CD14-positive monocyte (primary cell): ENCODE data around the gene CNTN1. TPM values are rescaled to one million over a fixed set of nuclear protein-coding genes. Genes with fewer than 3 reads are reported as not detected.

Experiments used
- DNase-seq, 3 donors: peaks; one replicate each; pipeline ENCODE4 v3.0.0-alpha.2; 2011 to 2022
- H2AFZ ChIP-seq: 2 replicates; pipeline ENCODE4 v1.6.0; 2012; ENCODE audit warnings: mild to moderate bottlenecking, low read depth, low read length, inconsistent platforms; ENCODE audit not compliant: insufficient read depth, poor library complexity, severe bottlenecking
- H3K27ac ChIP-seq, 2 donors: 1 replicate in 1 of 2; 2 replicates in 1 of 2; pipeline ENCODE4 v1.5.1; 2012 to 2013; ENCODE audit warnings: low read length in 2 of 2, control low read depth in 1 of 2, inconsistent platforms in 1 of 2, low read depth in 1 of 2, mild to moderate bottlenecking in 1 of 2
- H3K27me3 ChIP-seq, 2 donors: one replicate each; pipeline versions ENCODE4 v1.6.0 to v1.6.1; 2011 to 2013; ENCODE audit warnings: low read length in 2 of 2; ENCODE audit not compliant: control insufficient read depth in 2 of 2, insufficient read depth in 2 of 2
- H3K36me3 ChIP-seq, 2 donors: replicated peaks in 1 of 2; 1 replicate in 1 of 2; 2 replicates in 1 of 2; pipeline versions ENCODE4 v1.5.1 to v1.6.1; 2012 to 2013; ENCODE audit warnings: low read length in 2 of 2, control low read depth in 1 of 2, inconsistent platforms in 1 of 2, mild to moderate bottlenecking in 1 of 2; ENCODE audit not compliant: insufficient read depth in 2 of 2, control insufficient read depth in 1 of 2
- H3K4me1 ChIP-seq, 2 donors: 1 replicate in 1 of 2; 2 replicates in 1 of 2; pipeline versions ENCODE4 v1.5.1 to v1.6.1; 2012 to 2013; ENCODE audit warnings: low read length in 2 of 2, control low read depth in 1 of 2, inconsistent platforms in 1 of 2, mild to moderate bottlenecking in 1 of 2, moderate library complexity in 1 of 2; ENCODE audit not compliant: insufficient read depth in 2 of 2, control insufficient read depth in 1 of 2
- H3K4me2 ChIP-seq: replicated peaks from 2 replicates; pipeline ENCODE3; 2012; ENCODE audit warnings: low read length, moderate library complexity, mild to moderate bottlenecking; ENCODE audit not compliant: poor library complexity, severe bottlenecking; ENCODE audit errors: extremely low read depth
- H3K4me3 ChIP-seq, 3 experiments: fragments of 200-600 bp in 1 of 3; sonication (generic) in 1 of 3; replicated peaks in 1 of 3; 1 replicate in 2 of 3; 2 replicates in 1 of 3; pipeline ENCODE4 v1.5.1; 2011 to 2013; ENCODE audit warnings: low read length in 3 of 3, mild to moderate bottlenecking in 3 of 3, control low read depth in 2 of 3, low read depth in 2 of 3, inconsistent platforms in 1 of 3, moderate library complexity in 1 of 3
- H3K79me2 ChIP-seq: 2 replicates; pipeline ENCODE4 v1.6.0; 2012; ENCODE audit warnings: mild to moderate bottlenecking, control low read depth, inconsistent platforms, low read length, moderate library complexity; ENCODE audit not compliant: insufficient read depth
- H3K9ac ChIP-seq: 2 replicates; pipeline ENCODE4 v1.6.0; 2017; ENCODE audit warnings: low read length, mild to moderate bottlenecking; ENCODE audit not compliant: insufficient read depth, poor library complexity, severe bottlenecking
- H3K9me3 ChIP-seq, 2 donors: replicated peaks in 1 of 2; 1 replicate in 1 of 2; 2 replicates in 1 of 2; pipeline versions ENCODE4 v1.5.1 to v1.6.1; 2012 to 2013; ENCODE audit warnings: low read length in 2 of 2, control low read depth in 1 of 2; ENCODE audit not compliant: control insufficient read depth in 1 of 2, insufficient read depth in 1 of 2
- H4K20me1 ChIP-seq: 2 replicates; pipeline ENCODE4 v1.6.0; 2012; ENCODE audit warnings: mild to moderate bottlenecking, low read length, control low read depth, moderate library complexity; ENCODE audit not compliant: insufficient read depth
- H3K27ac Mint-ChIP-seq, 7 donors: one replicate each; pipeline ENCODE4 v1.8.0; 2020; ENCODE audit warnings: mild to moderate bottlenecking in 7 of 7, mixed read lengths in 7 of 7, moderate library complexity in 6 of 7, inconsistent platforms in 2 of 7
- H3K27me3 Mint-ChIP-seq, 3 donors: one replicate each; pipeline ENCODE4 v1.8.0; 2021 to 2022; ENCODE audit warnings: low read depth in 3 of 3, mild to moderate bottlenecking in 3 of 3, mixed read lengths in 3 of 3, moderate library complexity in 3 of 3, inconsistent platforms in 1 of 3
- H3K36me3 Mint-ChIP-seq, 2 donors: one replicate each; pipeline ENCODE4 v1.8.0; 2020; ENCODE audit warnings: mixed read lengths in 2 of 2, inconsistent platforms in 1 of 2, mild to moderate bottlenecking in 1 of 2
- H3K4me1 Mint-ChIP-seq: one replicate; pipeline ENCODE4 v1.8.0; 2020; ENCODE audit warnings: mild to moderate bottlenecking, mixed read lengths
- H3K4me3 Mint-ChIP-seq, 2 donors: one replicate each; pipeline ENCODE4 v1.8.0; 2020; ENCODE audit warnings: mild to moderate bottlenecking in 2 of 2, mixed read lengths in 2 of 2, moderate library complexity in 1 of 2
- H3K9me3 Mint-ChIP-seq, 7 donors: one replicate each; pipeline ENCODE4 v1.8.0; 2020 to 2022; ENCODE audit warnings: mixed read lengths in 7 of 7, mild to moderate bottlenecking in 6 of 7, moderate library complexity in 6 of 7, inconsistent platforms in 2 of 7
- WGBS: methylation state at CpG from one replicate; pipeline ENCODE4 v1.1.5; 2013; ENCODE audit warnings: missing lambda C conversion rate; ENCODE audit not compliant: insufficient coverage; 5-methylcytosine and 5-hydroxymethylcytosine counted together
- intact Hi-C, 2 donors: fragments of 100-400 bp; cut with micrococcal nuclease; formaldehyde crosslinking; loops; one replicate each; pipeline versions ENCODE4 v1.15.0 to v1.15.1; 2023
- polyA plus RNA-seq, 3 donors: library from polyadenylated mRNA; depleted of rRNA in 1 of 3; unstranded in 2 of 3; stranded (reverse) in 1 of 3; fragments of 300-500 nt in 2 of 3; fragments of >200 nt in 1 of 3; fragmentation: Illumina TruSeq in 2 of 3; gene quantifications; 1 replicate in 2 of 3; 2 replicates in 1 of 3; pipeline ENCODE4 v1.2.3, GENCODE V29; 2012 to 2021
- TF ChIP-seq, protein P1 (sequence below): fragments of 200-600 bp; IDR thresholded peaks from one replicate; pipeline ENCODE4 v1.8.0; 2022; ENCODE audit warnings: antibody characterized with exemption, mild to moderate bottlenecking

CNTN1 gene
- polyA plus RNA-seq, 3 donors: not detected

DNA sequence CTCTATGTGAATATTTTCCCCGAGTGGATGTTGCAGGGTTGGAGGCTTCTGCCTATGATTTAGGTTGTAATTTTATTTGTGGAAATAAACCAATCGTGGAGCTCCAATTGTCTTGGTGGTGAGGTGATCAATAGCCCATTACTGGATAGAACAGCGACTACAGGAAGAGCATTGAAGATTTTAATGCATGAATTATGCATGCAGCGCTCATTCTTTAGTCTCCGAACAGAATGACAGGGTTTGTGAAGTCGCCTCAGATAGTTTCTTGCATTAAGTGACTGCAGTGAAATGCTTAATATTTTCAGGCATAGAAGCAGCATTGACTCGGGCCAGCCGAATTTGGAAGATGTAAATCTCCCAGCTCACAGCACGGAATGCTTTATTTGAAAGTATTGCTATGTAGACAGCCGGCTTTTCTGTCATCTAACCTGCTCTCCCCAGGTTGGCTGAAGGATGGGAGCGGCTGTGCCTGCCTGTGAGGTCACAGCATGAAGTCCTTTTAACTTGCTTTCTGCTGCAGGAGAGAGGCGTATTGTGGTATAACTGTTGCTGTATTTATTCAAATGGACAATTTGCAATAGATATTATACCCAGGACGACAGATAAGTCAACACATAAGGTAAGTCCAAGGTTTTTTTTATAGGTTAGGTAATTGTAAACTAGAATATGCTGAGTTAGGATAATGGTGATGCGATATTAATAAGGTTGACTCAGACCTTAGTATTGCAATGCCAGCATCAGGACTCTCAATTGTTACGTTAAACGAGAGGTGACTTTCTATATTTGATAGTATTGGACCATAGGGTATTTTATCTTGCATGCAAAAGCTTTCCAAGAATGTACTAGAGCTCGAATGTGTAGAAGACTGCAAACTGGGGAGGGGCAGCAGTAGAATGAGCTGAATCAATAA, 135.7 kb downstream of the CNTN1 start:
- TF ChIP-seq, protein P1, sequence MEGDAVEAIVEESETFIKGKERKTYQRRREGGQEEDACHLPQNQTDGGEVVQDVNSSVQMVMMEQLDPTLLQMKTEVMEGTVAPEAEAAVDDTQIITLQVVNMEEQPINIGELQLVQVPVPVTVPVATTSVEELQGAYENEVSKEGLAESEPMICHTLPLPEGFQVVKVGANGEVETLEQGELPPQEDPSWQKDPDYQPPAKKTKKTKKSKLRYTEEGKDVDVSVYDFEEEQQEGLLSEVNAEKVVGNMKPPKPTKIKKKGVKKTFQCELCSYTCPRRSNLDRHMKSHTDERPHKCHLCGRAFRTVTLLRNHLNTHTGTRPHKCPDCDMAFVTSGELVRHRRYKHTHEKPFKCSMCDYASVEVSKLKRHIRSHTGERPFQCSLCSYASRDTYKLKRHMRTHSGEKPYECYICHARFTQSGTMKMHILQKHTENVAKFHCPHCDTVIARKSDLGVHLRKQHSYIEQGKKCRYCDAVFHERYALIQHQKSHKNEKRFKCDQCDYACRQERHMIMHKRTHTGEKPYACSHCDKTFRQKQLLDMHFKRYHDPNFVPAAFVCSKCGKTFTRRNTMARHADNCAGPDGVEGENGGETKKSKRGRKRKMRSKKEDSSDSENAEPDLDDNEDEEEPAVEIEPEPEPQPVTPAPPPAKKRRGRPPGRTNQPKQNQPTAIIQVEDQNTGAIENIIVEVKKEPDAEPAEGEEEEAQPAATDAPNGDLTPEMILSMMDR: no peak
- no peak overlapping the region for H3K27ac ChIP-seq
- no peak overlapping the region for H3K4me3 ChIP-seq
- no peaks in the 10 kb centered on the region for H3K79me2 ChIP-seq
- no peak overlapping the region for H3K4me3 Mint-ChIP-seq
- intact Hi-C loops: no loop called here
- H3K4me1 ChIP-seq: no peaks in the 10 kb centered on the region
- 88% methylated on average over 8 of the region's 17 CpGs for WGBS
- H3K36me3 ChIP-seq: no peaks in the 10 kb centered on the region
- no peak overlapping the region for H2AFZ ChIP-seq
- H3K9me3 ChIP-seq: no peaks in the 10 kb centered on the region
- no peak overlapping the region for H3K4me2 ChIP-seq
- H3K27me3 Mint-ChIP-seq: peaks cover 0 to 1% (median 0%) of the 10 kb centered on the region in 3 donors
- no peak overlapping the region for H3K9ac ChIP-seq
- peaks cover 0 to 3% (median 1%) of the 10 kb centered on the region in 7 donors for H3K9me3 Mint-ChIP-seq
- H3K27me3 ChIP-seq: no peaks in the 10 kb centered on the region
- no peaks in the 10 kb centered on the region for H3K4me1 Mint-ChIP-seq
- peak overlapping the region in 1 of 7 donors; percentile 9 for H3K27ac Mint-ChIP-seq
- no peaks in the 10 kb centered on the region for H3K36me3 Mint-ChIP-seq
- no peaks in the 10 kb centered on the region for H4K20me1 ChIP-seq
- DNase-seq: no peak

DNA sequence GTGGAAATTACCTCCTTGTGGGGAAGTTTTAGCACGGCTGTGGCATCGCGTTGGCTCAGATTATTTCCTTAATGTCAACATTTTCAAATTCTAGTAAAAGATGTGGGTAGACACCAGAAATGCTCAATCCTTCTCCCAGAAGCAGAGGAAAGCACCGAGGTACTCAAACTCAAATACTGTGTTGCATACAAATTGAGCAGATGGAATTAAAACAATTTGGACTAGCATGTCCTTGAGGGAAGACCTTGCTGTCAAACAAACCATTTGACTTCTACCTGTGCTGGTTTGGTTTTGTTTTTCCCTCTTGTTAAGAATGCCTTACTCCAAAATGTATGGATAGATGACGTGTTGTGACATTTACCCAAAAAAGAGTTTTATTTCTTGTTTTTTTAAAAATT, 136.4 kb downstream of the CNTN1 start:
- no peaks in the 10 kb centered on the region for H3K4me1 Mint-ChIP-seq
- H3K27ac ChIP-seq: no peak overlapping the region
- DNase-seq: no peak
- no peak overlapping the region for H3K4me3 ChIP-seq
- no CpG with 5 or more reads among the region's 5 CpGs for WGBS
- no peak overlapping the region for H3K27ac Mint-ChIP-seq
- H3K27me3 Mint-ChIP-seq: peaks cover 0 to 3% (median 0%) of the 10 kb centered on the region in 3 donors
- H3K27me3 ChIP-seq: no peaks in the 10 kb centered on the region
- H4K20me1 ChIP-seq: no peaks in the 10 kb centered on the region
- no peak overlapping the region for H3K4me3 Mint-ChIP-seq
- no peak overlapping the region for H2AFZ ChIP-seq
- H3K36me3 Mint-ChIP-seq: no peaks in the 10 kb centered on the region
- H3K36me3 ChIP-seq: no peaks in the 10 kb centered on the region
- H3K4me1 ChIP-seq: no peaks in the 10 kb centered on the region
- no peak overlapping the region for H3K4me2 ChIP-seq
- H3K9ac ChIP-seq: no peak overlapping the region
- intact Hi-C loops: no loop called here
- TF ChIP-seq, protein P1: no peak
- H3K79me2 ChIP-seq: no peaks in the 10 kb centered on the region
- H3K9me3 ChIP-seq: no peaks in the 10 kb centered on the region
- H3K9me3 Mint-ChIP-seq: peaks cover 0 to 3% (median 1%) of the 10 kb centered on the region in 7 donors
